Measurements from ENCODE around the gene ZBED4. TPM values are rescaled to one million over a fixed set of nuclear protein-coding genes. Genes with fewer than 3 reads are reported as not detected.

ZBED4 gene
- total and polyA plus RNA-seq, 2 donors (not counting 1 experiment from before 2014, with no cell fraction given) = 3.5 to 6.3 TPM

DNA sequence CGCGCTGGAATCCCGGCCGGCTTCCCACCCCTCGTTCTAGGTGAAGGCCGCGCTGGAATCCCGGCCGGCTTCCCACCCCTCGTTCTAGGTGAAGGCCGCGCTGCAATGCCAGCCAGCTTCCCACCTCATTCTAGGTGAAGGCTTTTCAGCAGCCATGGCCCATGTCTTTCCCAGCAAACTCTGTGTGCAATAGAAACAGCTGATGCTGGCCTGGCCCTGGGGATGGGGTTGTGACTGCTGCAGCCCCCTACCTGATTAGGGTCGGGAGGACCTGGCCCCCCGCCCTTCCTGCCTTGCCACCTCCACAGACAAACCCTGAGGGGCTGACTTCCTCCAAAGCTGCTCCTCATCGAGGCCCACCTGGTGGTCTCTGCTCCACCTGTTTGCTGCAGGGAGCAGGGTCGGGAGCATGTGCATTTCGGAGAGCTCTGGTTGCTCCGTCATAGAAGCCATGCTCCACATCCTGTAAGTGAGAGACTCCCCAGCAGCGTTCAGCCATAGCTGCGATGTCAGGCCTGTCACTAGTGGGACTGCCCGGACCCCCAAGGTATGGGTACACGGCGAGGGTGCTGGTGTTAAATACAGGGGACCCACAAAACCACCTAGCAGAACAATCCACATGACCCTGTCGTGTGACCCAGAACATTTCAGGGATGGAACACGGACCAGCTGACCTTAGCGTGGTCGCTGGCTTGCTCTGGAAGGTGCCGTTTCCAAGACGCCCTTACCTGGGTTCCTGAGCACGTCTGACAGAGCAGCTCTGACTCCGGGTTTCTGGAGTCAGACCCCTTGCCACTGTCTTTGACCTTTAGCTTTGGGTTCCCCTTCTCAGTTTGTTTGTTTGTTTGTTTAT, 3.3 kb downstream of the ZBED4 start:
- TF ChIP-seq, protein P1, sequence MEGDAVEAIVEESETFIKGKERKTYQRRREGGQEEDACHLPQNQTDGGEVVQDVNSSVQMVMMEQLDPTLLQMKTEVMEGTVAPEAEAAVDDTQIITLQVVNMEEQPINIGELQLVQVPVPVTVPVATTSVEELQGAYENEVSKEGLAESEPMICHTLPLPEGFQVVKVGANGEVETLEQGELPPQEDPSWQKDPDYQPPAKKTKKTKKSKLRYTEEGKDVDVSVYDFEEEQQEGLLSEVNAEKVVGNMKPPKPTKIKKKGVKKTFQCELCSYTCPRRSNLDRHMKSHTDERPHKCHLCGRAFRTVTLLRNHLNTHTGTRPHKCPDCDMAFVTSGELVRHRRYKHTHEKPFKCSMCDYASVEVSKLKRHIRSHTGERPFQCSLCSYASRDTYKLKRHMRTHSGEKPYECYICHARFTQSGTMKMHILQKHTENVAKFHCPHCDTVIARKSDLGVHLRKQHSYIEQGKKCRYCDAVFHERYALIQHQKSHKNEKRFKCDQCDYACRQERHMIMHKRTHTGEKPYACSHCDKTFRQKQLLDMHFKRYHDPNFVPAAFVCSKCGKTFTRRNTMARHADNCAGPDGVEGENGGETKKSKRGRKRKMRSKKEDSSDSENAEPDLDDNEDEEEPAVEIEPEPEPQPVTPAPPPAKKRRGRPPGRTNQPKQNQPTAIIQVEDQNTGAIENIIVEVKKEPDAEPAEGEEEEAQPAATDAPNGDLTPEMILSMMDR (conservative IDR thresholded peaks at IDR 0.05 in 1 of 2, IDR thresholded peaks at IDR 0.05 in 1 of 2; ENCODE audit: low read depth in 1 of 2, low read length in 2 of 2) = no peak
- TF ChIP-seq EZH2 (IDR thresholded peaks at IDR 0.05; ENCODE audit: low read length, missing control alignments) = no peak
- no peaks in the 10 kb centered on the region for H4K20me1 ChIP-seq (ENCODE audit: control insufficient read depth, extremely low read depth, insufficient read depth, low read length)
- H3K27ac ChIP-seq (ENCODE audit: insufficient read depth, low read length) = no peak overlapping the region
- H3K4me3 ChIP-seq (replicated peaks in 1 of 4; ENCODE audit: control extremely low read depth in 1 of 4, insufficient read depth in 1 of 4, low read depth in 3 of 4, low read length in 4 of 4) = no peak overlapping the region
- no peak overlapping the region for H2AFZ ChIP-seq (ENCODE audit: low read length)
- peaks cover 69% of the 10 kb centered on the region for H3K79me2 ChIP-seq (ENCODE audit: control insufficient read depth, insufficient read depth, low read length)
- no peak overlapping the region for H3K9ac ChIP-seq (ENCODE audit: insufficient read depth, low read length)
- no peak for DNase-seq (ENCODE audit: low read depth in 2 of 2)
- H3K36me3 ChIP-seq (ENCODE audit: control insufficient read depth, insufficient read depth, low read length) = no peaks in the 10 kb centered on the region
- H3K4me2 ChIP-seq (ENCODE audit: extremely low read depth, insufficient read depth, low read length) = no peak overlapping the region
- peaks cover 5% of the 10 kb centered on the region for H3K4me1 ChIP-seq (ENCODE audit: control insufficient read depth, extremely low read depth, insufficient read depth, low read length)
- no peaks in the 10 kb centered on the region for H3K9me3 ChIP-seq (ENCODE audit: control insufficient read depth, insufficient read depth, low read depth, low read length)
- H3K27me3 ChIP-seq (ENCODE audit: control insufficient read depth, insufficient read depth, low read length) = no peaks in the 10 kb centered on the region

DNA sequence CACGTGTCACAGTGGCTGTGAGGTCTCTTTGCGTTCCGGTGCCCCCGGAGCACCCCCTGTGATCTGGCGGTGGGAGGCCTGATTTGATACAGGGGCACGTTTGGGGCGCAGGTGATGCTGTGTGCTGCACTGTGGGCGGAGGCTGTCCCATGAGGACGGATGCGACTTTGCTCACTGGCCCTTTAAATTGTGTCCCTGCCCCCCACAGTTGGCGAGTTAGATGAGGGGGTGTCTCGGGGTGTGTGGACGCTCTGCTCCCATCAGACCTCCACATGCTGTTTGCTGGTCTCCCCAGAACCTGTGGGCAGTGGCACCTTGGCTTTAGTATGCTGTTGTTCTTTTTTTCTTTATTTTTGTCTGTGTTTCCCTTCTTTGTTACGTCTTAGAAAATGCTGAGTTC, 5.2 kb downstream of the ZBED4 start:
- Histone ChIP-seq H3K4me2 (ENCODE audit: extremely low read depth, insufficient read depth, low read length) (no peak overlapping the region), H3K27ac (ENCODE audit: insufficient read depth, low read length) (no peak overlapping the region), H3K27me3 (ENCODE audit: control insufficient read depth, insufficient read depth, low read length) (no peaks in the 10 kb centered on the region), H3K79me2 (ENCODE audit: control insufficient read depth, insufficient read depth, low read length) (peaks cover 82% of the 10 kb centered on the region), H3K9me3 (ENCODE audit: control insufficient read depth, insufficient read depth, low read depth, low read length) (no peaks in the 10 kb centered on the region), H4K20me1 (ENCODE audit: control insufficient read depth, extremely low read depth, insufficient read depth, low read length) (no peaks in the 10 kb centered on the region), H3K4me1 (ENCODE audit: control insufficient read depth, extremely low read depth, insufficient read depth, low read length) (peaks cover 5% of the 10 kb centered on the region), H2AFZ (ENCODE audit: low read length) (no peak overlapping the region), H3K36me3 (ENCODE audit: control insufficient read depth, insufficient read depth, low read length) (no peaks in the 10 kb centered on the region), H3K4me3 (replicated peaks in 1 of 4; ENCODE audit: control extremely low read depth in 1 of 4, insufficient read depth in 1 of 4, low read depth in 3 of 4, low read length in 4 of 4) (no peak overlapping the region), H3K9ac (ENCODE audit: insufficient read depth, low read length) (no peak overlapping the region)
- TF ChIP-seq, protein P1 (conservative IDR thresholded peaks at IDR 0.05 in 1 of 2, IDR thresholded peaks at IDR 0.05 in 1 of 2; ENCODE audit: low read depth in 1 of 2, low read length in 2 of 2) = no peak
- no peak for TF ChIP-seq EZH2 (IDR thresholded peaks at IDR 0.05; ENCODE audit: low read length, missing control alignments)
- no peak for DNase-seq (ENCODE audit: low read depth in 2 of 2)

DNA sequence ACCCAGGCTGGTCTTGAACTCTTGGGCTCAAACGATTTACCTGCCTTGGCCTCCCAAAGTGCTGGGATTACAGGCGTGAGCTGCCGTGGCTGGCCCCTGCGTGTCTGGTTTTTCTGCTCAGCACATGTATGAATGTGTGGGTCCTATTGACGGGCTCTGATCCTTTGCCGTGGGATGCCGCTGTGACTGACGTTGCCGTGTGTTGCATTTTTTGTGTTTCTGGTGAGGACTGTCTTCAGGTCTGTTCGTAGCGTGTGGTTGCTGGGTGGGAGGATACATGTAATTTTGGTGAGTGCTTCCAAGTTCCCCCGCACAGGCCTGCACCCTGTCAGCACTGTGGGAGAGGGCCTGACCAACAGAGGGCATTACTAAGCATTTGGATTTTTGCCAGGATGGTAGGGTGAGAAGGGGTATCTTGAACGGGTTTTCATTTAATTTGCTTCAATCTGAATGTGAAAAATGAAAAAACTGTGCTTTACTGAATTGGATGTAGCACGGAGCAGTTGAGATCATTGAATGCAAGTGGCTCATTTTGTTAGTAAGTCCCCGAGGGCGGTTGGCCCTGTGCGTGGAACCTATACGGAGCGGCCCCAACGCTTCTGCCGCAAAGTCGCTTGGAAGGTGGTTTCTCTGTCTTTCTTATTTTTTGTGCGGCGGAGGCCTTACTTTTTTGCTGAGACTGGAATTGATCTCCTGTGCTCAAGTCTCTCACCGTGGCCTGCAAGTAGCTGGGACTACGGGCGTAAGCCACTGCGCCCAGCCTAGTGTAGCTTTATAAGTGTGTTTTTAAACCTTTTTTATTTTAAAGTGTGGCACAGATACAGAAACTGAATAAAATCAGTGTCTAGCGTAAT, 8.2 kb downstream of the ZBED4 start:
- Histone ChIP-seq H3K27me3 (ENCODE audit: control insufficient read depth, insufficient read depth, low read length) (no peaks in the 10 kb centered on the region), H3K27ac (ENCODE audit: insufficient read depth, low read length) (no peak overlapping the region), H2AFZ (ENCODE audit: low read length) (no peak overlapping the region), H3K9me3 (ENCODE audit: control insufficient read depth, insufficient read depth, low read depth, low read length) (no peaks in the 10 kb centered on the region), H3K79me2 (ENCODE audit: control insufficient read depth, insufficient read depth, low read length) (peaks cover 79% of the 10 kb centered on the region), H3K4me2 (ENCODE audit: extremely low read depth, insufficient read depth, low read length) (no peak overlapping the region), H3K9ac (ENCODE audit: insufficient read depth, low read length) (no peak overlapping the region), H3K36me3 (ENCODE audit: control insufficient read depth, insufficient read depth, low read length) (no peaks in the 10 kb centered on the region), H3K4me3 (replicated peaks in 1 of 4; ENCODE audit: control extremely low read depth in 1 of 4, insufficient read depth in 1 of 4, low read depth in 3 of 4, low read length in 4 of 4) (no peak overlapping the region), H3K4me1 (ENCODE audit: control insufficient read depth, extremely low read depth, insufficient read depth, low read length) (no peaks in the 10 kb centered on the region), H4K20me1 (ENCODE audit: control insufficient read depth, extremely low read depth, insufficient read depth, low read length) (no peaks in the 10 kb centered on the region)
- DNase-seq (ENCODE audit: low read depth in 2 of 2) = peak in 1 of 2 donors; percentile 11
- TF ChIP-seq, protein P1 (conservative IDR thresholded peaks at IDR 0.05 in 1 of 2, IDR thresholded peaks at IDR 0.05 in 1 of 2; ENCODE audit: low read depth in 1 of 2, low read length in 2 of 2) = no peak
- no peak for TF ChIP-seq EZH2 (IDR thresholded peaks at IDR 0.05; ENCODE audit: low read length, missing control alignments)

All from fibroblast of lung (primary cell).